Right lobe of liver (tissue), 6 donors: ENCODE results near the gene WWC2. TPM values are rescaled to one million over a fixed set of nuclear protein-coding genes. Genes with fewer than 3 reads are reported as not detected.

Experiments used
- ATAC-seq, 4 donors: fragments of 200-7000 bp; cut with Tn5 transposase; one replicate each; pipeline ENCODE4 v1.9.1; 2020; ENCODE audit warnings: mild to moderate bottlenecking in 4 of 4, moderate library complexity in 4 of 4
- DNase-seq, 3 donors: peaks; one replicate each; pipeline ENCODE4 v3.0.0-alpha.2; 2020
- H3K27ac ChIP-seq, 3 donors: fragments of 200-600 bp; one replicate each; pipeline ENCODE4 v1.8.0; 2022
- H3K27me3 ChIP-seq, 2 donors: fragments of 200-600 bp; one replicate each; pipeline ENCODE4 v1.8.0; 2022
- H3K36me3 ChIP-seq, 4 donors: fragments of 200-600 bp; sonication (generic) in 1 of 4; one replicate each; pipeline versions ENCODE4 v1.5.1 to v1.8.0; 2017 to 2022; ENCODE audit warnings: control low read depth in 1 of 4
- H3K4me1 ChIP-seq, 4 donors: fragments of 200-600 bp; sonication (generic) in 1 of 4; one replicate each; pipeline versions ENCODE4 v1.5.1 to v1.8.0; 2017 to 2022; ENCODE audit warnings: control low read depth in 1 of 4
- H3K4me3 ChIP-seq, 3 donors: fragments of 200-600 bp; one replicate each; pipeline ENCODE4 v1.8.0; 2022
- H3K9me3 ChIP-seq, 4 donors: fragments of 200-600 bp; sonication (generic) in 1 of 4; one replicate each; pipeline versions ENCODE4 v1.5.1 to v1.8.0; 2017 to 2022; ENCODE audit warnings: control low read depth in 1 of 4
- CTCF ChIP-seq, 4 donors: fragments of 200-600 bp in 3 of 4; fragments of 450-650 bp in 1 of 4; IDR thresholded peaks; one replicate each; pipeline versions ENCODE4 v1.5.1 to v1.8.0; 2016 to 2022; ENCODE audit warnings: antibody characterized with exemption in 4 of 4, mild to moderate bottlenecking in 2 of 4
- POLR2A ChIP-seq: fragments of 450-650 bp; IDR thresholded peaks from one replicate; pipeline ENCODE4 v1.6.1; 2017; ENCODE audit warnings: antibody characterized with exemption, mild to moderate bottlenecking
- WGBS: methylation state at CpG from one replicate; pipeline ENCODE4 v1.1.6; 2018; ENCODE audit warnings: low coverage, low lambda C conversion rate; ENCODE audit not compliant: insufficient coverage; ENCODE audit errors: missing lambda C conversion rate; 5-methylcytosine and 5-hydroxymethylcytosine counted together
- intact Hi-C, 2 donors: fragments of 100-400 bp; cut with DNase I; formaldehyde crosslinking; loops; one replicate each; pipeline versions ENCODE4 v1.11.2 to v1.14.1; 2022
- total RNA-seq, 6 experiments: library from RNA; depleted of rRNA in 2 of 6; stranded (reverse); fragments of >200 nt in 2 of 6; fragmentation: NEBNext Ultra II Directional in 3 of 6; extraction: Animal tissue kit (Norgen Biotek cat#: 25700) in 3 of 6; gene quantifications; one replicate each; pipeline versions ENCODE4 v1.1.0 to v1.2.4, GENCODE V29; 2016 to 2023
- donor health status: DM: no; HTN: yes; CAD: no.
- donor health status: DM: no; HTN: no; CAD: no.
- donor health status: DM: no; HTN: no; CAD: no.
- donor health status: DM: no; HTN: yes; CAD: no.
- donor health status: DM: no; HTN: yes; CAD: no.

WWC2 gene
- total RNA-seq, 6 experiments from 2014 or later, result 19.5 to 48.9 (median 34.4) TPM

DNA sequence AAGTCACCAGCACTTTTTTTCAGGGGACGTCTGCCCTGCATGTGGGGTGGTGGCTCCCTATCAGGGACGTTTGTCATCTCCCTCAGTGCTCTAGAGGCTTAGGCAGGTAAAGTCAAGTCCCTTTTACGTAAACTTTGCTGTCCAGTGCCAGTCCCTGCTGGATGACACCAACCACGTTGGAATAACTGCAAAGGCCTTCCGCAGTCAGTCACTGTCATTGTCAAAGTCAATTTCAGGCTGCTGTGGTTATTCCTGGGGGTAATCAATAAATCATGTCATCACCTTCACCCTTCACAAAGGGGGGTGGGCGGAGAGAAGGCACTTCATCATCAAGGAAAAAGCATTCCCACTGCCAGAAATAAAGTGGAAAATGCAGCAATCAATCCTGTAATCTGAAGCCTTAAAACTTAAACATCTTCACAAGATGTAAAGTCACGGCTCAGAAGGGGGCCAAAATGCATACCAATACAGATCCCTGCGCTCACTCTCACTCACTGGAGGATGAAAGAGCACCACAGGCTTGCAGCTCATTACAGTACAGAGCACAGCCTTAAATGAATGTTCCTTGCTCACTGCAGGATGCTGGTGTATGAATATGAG, 164.8 kb downstream of the WWC2 start:
- 88% methylated on average over 4 of the region's 8 CpGs for WGBS

DNA sequence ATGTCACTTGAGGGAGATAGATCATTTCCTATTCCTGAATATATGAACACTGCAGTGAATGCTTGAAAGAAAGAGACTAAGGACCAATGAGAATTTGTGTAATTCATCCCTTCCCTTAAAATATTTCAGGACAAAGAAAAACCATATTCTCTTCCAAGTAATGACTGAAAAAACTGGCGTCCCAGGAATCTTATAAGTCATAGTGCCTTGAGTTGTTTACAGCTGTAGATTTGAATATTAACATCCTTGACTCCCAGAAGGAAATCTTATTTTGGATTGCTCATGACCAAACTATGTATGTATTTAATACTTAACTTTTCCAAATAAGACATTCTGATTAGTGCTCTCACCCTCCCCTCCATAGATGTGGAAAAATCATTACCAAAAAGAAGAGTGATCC, 165.6 kb downstream of the WWC2 start:
- Histone ChIP-seq H3K9me3 (no peaks in the 10 kb centered on the region), H3K27me3 (no peaks in the 10 kb centered on the region), H3K4me1 (peaks cover 0 to 29% (median 4%) of the 10 kb centered on the region in 4 donors), H3K4me3 (no peak overlapping the region), H3K27ac (no peak overlapping the region), H3K36me3 (peaks cover 0 to 37% (median 20%) of the 10 kb centered on the region in 4 donors)
- ATAC-seq (no peak), DNase-seq (no peak)
- intact Hi-C loops, result loop anchor here (5.0 to 10.0 kb wide), 3 partner anchors 190 to 327 kb away; no protein-coding TSS in a partner anchor
- 60% methylated on average over 1 of the region's 1 CpG for WGBS
- TF ChIP-seq CTCF (IDR thresholded peaks at IDR 0.05) (no peak), POLR2A (no peak)

More for the DNA sequence above, 164.8 kb downstream of the WWC2 start:
- H3K4me3 ChIP-seq, result no peak overlapping the region
- DNase-seq, result no peak
- TF ChIP-seq CTCF (IDR thresholded peaks at IDR 0.05) (no peak), POLR2A (no peak)
- H3K4me1 ChIP-seq, result peaks cover 0 to 35% (median 5%) of the 10 kb centered on the region in 4 donors
- no peak overlapping the region for H3K27ac ChIP-seq
- intact Hi-C loops, result loop anchor here (5.0 to 10.0 kb wide), 3 partner anchors 189 to 327 kb away; no protein-coding TSS in a partner anchor
- ATAC-seq, result no peak
- H3K9me3 ChIP-seq, result no peaks in the 10 kb centered on the region
- H3K27me3 ChIP-seq, result no peaks in the 10 kb centered on the region
- peaks cover 0 to 30% (median 15%) of the 10 kb centered on the region in 4 donors for H3K36me3 ChIP-seq

- no peak for TF ChIP-seq CTCF (IDR thresholded peaks at IDR 0.05)
- no peak for TF ChIP-seq POLR2A
- Histone ChIP-seq H3K4me3 (no peak overlapping the region), H3K4me1 (peaks cover 0 to 15% (median 0%) of the 10 kb centered on the region in 4 donors), H3K9me3 (no peaks in the 10 kb centered on the region), H3K36me3 (peaks cover 0 to 53% (median 24%) of the 10 kb centered on the region in 4 donors), H3K27ac (no peak overlapping the region), H3K27me3 (no peaks in the 10 kb centered on the region)
- no peak for DNase-seq
- ATAC-seq, result no peak
- intact Hi-C loops, result loop anchor here in 1 of 2 donors (10.0 kb wide), 1 partner anchor 192 kb away; no protein-coding TSS in a partner anchor
- 93% methylated on average over 3 of the region's 3 CpGs for WGBS
These were observed 167.3 kb downstream of the WWC2 start for GRCh38 chr4:183266371-183266770.

GRCh38 chr4:183268556-183268955, 169.5 kb downstream of the WWC2 start:
- intact Hi-C loops, result loop anchor here in 1 of 2 donors (10.0 kb wide), 1 partner anchor 194 kb away; no protein-coding TSS in a partner anchor
- DNase-seq (no peak), ATAC-seq (no peak)
- H3K4me1 ChIP-seq, result no peaks in the 10 kb centered on the region
- TF ChIP-seq POLR2A (no peak), CTCF (IDR thresholded peaks at IDR 0.05) (no peak)
- H3K27me3 ChIP-seq, result no peaks in the 10 kb centered on the region
- no peaks in the 10 kb centered on the region for H3K9me3 ChIP-seq
- no peak overlapping the region for H3K4me3 ChIP-seq
- WGBS, result 84% methylated on average over 9 of the region's 9 CpGs
- H3K36me3 ChIP-seq, result peaks cover 0 to 62% (median 28%) of the 10 kb centered on the region in 4 donors
- H3K27ac ChIP-seq, result no peak overlapping the region
